Hematopoietic multipotent progenitor cell treated with erythropoietin and hydrocortisone succinate and interleukin-3 and kit ligand, for 6 days (in vitro differentiated cells): Measurements from ENCODE around the gene PDZRN3.
"Not testable (repeated sequence)": the region's sequence is repeated elsewhere in the genome, so short reads cannot be mapped to it uniquely, and the experiment has no call there.

Experiments used
- DNase-seq: peaks from one replicate; pipeline ENCODE4 v3.0.0-alpha.2; 2015

The PDZRN3 gene

DNA sequence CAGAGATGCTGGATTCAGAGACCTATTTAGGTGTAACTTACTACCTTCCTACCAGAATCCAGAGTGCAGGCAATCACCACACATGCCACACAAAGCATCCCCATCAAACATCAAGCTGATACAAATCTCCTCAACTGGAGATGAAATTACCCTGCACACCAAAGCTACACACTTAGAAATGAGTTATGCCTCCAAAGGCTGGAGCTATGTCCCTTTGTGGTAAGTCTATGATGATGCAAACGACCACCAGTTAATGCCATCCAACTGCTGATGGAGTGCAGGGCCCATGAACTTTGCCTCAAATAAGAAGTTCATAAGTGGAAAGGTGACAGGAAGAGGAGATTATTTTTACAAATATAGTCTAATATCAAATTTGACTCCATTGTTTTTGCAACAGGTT is 38.1 kb downstream of the PDZRN3 start:
- DNase-seq: no peak

DNA sequence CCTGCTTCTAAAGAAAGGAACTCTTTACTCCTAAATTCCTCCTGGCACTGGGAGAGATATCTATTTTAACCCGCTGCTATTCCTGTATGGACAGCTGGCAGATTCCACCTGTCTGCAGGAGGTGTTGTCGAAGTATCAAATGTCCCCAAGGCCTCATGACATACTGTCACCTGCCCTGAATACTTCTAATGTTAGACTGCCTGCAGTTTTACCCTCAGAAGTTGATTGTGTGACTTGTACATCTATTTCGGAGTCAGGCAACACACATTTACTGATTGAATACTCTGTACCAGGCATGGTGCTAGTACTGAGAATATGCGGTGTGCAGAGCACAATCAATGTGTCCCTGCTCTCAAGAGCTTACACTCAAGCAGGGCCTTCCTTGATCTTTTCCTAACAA is 38.6 kb downstream of the PDZRN3 start:
- DNase-seq: no peak

DNA sequence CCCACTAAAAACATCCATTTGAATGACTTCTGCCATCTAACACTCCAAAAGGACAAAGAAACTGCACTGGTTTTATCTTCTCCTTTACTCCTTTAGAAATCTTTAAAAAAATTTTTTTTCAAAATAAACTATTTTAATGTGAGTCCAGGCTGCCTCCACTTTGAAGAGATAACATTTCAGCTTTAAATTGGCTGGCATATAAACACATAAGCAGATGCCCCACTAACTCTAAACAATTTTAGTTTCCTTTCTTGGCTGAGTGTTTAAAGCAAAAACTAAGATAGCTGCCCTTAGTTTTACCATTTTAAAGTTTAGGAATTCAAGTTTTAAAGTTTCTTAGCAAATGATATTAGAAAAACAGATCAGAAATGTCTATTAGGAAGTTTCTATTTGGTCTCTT is 39.9 kb downstream of the PDZRN3 start:
- no peak for DNase-seq

DNA sequence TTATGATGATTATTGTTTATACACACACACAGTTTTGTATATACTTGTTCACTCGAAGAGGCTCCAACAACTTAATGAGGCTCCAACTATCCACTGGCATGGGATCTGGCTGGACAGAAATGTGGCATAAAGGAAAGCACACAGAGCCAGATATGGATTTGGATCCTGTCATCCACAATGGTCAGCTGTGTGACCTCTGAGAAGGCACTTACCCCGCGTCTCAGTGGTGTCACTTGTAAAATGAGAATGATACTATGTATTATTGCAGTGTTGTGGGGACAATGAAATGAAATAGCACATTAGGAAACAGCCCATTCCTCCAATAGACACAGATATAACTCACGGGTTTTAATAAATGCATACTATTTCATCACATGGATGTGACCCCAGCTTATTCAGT is 42.2 kb downstream of the PDZRN3 start:
- no peak for DNase-seq

DNA sequence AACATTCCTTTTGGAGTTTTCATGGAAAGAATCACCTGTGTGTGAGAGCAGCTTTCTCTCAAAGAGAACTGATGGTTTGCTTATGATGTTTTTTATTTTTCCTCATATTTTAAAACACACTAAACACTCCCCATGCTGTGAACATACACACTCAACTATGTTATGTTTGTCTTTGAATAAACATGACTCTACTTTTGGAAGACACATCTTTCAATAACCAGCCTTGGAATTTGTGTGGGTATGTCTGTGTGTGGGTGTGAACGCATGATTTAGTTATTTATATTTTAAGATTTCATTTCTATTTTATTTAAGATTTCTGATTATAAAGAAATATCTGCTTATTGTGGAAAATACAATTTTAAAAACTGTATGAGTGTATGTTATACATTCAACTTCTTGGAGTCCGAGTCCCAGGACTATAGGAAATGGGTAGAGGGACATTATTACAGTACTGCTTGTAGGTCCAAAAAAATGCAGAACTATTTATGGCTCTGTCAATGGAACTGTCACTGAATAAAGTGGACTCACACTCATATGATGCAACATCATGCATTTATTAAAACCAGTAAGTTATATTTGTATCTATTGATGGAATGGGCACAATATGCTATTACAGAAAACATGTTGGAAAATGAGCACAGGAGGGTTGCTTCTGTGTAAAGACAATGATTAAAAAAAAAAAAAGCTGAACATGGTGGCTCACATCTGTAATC is 43.5 kb downstream of the PDZRN3 start:
- no peak for DNase-seq

DNA sequence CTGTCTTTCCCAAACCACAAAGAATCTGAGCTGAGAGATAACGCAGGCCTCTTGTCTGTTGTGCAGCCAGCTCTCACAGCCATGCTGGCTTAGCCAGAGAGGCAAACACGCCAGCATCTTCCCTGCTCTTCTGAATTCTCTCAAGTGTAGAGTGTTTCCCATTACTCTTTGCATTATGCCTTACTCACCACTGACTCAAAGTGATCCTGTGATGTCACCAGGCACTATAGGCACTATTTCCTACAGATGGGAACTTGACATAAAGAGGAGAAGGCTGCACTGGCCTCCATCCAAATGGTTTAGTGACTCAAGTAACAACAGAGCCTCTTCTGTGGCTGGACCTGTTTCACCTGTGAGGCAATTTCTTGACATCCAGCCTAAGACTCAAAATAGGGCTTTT is 44.4 kb downstream of the PDZRN3 start:
- no peak for DNase-seq

DNA sequence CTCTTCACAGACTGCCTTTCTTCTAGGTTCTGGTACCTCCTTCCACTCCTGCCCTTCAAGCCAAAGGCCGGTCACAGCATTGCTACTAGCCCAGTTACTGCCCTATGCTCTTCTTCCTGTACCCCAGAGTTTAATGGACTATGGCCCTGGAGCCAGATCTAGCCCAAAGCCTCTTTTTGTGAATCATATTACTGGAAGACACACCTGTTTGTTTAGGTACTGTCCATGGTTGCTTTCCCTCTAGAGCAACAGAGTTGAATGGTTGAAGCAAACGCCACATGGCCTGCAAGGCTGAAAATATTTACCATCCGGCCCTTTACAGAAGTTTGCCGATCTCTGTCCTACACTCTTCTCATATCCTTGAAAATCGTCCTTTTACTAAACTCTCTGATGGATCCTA is 47.0 kb downstream of the PDZRN3 start:
- DNase-seq: no peak

DNA sequence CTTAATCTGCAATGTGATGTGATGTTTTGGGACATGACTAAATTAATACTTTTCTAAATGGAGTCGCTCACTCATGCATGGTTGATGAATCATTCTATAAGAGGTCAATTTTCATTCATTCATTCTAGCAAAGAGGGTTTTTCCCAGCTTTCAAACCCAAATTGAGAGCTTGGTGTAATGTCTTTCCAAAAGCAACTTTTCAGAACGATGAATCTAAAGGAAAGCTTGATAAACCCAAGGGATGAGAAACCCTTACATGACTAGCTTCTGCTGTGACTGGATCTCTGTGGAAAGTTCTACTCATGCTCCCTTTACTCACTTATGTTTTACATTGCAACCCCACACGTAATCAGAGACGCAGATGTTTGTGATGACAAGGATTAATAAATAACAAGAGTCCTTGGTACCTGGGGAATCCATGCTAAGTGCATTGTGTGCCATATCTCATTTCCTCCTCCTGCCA is 47.7 kb downstream of the PDZRN3 start:
- no peak for DNase-seq

DNA sequence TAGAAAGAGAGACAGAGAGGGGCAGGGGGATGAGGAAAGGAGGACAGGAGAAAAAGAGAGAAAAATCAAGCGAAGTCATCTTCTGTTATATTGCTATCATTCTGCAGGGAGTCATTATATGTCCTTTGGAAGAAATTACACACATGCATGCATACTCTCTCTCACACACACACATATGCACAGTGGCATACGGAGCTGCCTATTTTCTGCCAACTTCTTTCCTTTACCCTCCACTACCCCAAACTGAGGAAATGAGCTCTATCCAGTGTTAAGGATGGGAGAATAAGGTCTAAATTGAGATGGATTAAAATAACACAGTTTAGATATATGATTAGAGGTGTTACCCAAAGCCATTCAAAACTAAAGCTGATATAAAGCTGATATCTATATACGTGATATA is 48.8 kb downstream of the PDZRN3 start:
- no peak for DNase-seq

DNA sequence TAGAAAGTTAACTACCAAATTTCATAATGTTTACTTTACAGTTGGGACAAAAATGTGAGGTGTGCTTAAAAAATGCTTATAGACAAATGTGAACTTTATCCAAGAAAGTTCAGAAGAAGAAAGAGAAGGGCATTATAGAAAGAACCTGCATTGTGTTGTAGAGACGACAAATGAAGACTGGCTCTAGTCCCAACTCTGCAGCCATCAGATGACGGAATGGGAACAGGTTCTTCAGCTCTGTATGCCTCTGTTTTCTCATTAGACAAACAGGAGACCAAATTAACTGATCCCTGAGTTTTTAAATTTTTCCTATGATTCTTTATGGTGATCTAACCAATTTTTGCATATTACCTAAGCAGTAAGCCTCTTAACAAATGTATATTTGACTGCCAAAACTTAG is 49.2 kb downstream of the PDZRN3 start:
- no peak for DNase-seq

DNA sequence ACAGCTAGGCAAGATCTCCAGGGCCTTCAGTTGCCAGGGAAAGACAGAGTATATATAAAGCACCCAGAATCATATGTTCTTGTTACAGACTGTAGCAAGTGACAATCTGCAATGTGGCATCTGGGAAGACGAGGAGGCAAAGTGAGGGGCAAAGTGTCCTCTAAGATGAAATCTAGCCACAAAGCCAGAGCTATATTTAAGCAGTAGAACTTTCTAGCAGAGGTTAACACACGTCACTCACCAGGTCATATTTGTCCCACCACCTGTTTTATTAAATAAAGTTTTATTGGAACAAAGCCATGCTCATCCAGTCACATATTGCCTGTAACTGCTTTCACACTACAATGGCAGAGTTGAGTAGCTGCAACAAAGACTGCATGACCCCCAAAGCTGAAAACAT is 51.5 kb downstream of the PDZRN3 start:
- no peak for DNase-seq

DNA sequence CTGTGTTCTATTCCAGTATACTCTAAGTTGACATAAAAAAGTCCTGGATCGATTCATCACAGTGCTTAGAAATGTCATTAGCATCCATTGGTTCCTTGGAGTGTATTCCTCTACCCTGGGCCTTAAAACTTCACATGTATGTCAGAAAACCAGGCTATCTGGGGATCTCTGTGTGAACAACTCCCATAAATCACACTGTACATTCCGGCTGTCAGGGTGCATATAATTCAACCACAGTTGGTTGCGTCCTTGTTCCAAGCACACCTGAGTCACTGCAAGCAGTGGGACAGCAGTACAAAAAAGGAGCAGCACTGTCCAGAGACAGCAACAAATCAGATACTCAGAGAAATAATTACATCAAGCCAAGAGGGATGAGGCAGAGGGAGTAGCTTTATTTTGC is 52.4 kb downstream of the PDZRN3 start:
- no peak for DNase-seq

DNA sequence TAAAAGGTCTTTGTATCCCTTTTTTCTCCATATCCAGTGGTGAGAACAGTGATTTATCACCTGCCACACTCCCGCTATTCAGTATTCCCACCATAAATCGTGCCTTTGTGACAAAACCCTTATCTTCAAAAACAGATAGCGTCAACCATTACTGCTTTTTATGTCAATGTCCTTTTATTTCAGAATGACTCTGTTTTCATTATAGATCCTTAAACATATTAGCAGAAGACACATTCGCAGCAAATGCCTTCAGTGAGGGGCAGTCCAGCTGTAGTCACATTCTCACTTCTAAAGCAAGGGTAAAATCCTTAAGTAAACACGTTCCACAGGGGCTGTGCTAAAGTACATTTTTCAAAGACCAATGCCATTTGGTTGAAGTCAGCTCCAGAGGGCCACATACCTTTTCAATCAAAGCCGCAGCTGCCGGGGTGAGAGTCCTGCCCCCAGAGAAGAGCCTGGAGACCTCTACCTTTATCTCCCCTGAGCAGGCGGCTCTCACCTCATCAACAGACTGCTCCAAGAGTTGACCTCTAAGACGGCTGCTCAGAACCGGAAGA is 53.4 kb downstream of the PDZRN3 start:
- DNase-seq: no peak

DNA sequence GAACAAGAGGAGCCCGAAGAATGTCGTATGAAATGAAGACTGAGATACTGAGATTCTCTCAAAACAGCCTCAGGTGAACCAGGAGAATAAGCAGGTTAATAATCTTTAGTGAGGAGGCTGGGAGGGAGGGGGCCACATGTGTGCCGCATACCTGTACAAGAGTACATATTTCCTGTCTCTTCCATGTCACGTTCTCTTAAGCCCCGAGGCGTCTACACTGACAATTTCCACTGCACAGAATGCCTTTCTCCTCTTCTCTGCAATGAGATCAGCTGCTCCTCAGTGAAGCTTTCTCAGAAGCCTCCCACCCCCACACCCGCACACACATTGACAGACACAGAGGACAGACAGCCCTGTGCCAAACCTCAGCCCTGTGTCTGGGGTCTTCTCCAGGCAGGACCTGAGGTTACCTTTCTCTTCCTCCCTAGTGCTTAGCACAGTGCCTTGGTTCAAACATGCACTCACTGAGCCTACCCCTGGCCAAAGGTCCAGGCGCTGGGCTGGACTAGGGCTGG is 55.4 kb downstream of the PDZRN3 start:
- DNase-seq: no peak

DNA sequence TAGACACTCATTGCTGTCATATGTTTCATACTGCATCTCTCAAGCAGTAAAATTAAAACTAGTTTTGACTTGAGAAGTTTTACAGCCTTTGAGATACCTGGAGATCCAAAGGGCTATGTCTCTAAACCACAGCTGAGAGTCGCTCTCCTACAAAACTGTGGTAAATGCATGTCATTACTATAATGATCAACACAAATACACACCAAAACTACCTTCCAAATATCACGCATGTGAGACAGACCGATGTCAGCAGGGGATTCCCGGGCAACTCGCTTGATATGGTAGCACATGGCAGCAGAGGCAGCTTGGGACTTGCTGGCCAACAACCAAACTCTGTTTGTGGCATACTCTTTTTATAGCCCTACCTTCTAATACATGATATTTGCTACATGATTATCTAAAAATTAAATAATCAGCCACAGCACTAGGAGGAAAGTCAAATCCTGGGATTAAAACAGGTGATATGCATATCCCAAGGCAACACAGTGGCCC is 56.3 kb downstream of the PDZRN3 start:
- DNase-seq: no peak

DNA sequence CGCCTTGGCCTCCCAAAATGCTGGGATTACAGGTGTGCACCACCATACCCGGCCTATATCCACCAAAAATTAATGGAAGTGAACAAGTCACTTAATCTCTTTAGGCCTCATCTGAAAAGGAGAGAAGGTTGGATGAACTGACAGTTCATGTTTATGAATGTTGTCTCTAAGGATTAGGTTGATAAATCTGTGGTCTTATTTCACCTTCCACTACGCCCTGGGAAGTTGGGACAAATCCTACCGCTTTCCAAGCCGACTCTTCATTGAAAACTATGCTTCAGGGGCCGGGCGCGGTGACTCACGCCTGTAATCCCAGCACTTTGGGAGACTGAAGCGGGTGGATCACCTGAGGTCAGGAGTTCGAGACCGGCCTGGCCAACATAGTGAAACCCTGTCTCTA is 59.4 kb downstream of the PDZRN3 start:
- not testable (repeated sequence) for DNase-seq

DNA sequence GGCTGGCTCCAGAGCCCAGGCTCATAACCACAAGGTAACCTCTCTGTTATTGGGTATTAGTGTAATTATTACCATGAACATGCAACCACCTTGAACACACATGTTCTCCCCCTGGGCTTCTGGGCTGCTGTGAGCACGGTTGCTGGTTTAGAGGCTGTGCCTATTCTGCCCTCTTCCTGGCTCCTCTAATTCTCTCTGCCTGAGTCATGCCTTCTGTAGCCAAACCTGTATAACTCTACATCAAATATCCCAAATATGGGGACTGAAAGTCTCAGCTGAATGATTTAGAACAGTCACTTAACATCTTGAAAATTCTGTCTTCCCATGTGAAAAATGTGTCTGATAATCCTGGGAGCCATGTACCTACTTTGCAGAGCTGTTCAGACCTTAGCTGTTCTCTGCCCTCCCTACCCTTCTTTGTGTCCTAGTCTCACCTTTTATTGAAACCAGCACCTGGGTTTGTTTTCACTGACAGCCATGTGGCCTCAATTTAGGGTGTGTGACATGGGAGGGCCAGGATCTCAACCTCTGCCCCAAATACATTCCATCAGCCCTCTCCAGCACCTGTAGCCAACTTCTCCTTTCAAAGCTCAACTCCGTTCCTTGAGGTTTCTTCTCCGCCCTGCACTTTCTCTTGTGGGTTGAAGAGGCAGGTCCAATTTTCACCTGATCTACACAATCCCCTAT is 60.7 kb downstream of the PDZRN3 start:
- no peak for DNase-seq

DNA sequence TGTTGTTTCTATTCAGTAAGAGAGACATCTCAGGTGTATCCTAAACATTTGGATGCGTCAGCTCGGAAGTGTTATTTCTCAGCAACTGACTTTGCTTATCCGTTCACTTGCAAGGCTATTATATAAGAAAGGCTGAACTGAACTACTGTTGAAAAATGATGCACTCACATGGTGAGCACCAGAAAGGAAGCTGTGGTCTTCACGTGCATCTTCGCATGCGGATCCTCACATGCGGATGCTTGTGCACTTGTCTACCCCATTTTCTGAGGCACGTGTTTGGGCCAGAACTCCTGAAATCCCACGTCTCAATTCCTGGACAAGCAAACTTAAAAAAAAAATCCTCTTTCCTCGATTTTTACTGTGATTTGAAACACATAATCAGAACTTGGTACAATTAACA is 63.2 kb downstream of the PDZRN3 start:
- DNase-seq: no peak

DNA sequence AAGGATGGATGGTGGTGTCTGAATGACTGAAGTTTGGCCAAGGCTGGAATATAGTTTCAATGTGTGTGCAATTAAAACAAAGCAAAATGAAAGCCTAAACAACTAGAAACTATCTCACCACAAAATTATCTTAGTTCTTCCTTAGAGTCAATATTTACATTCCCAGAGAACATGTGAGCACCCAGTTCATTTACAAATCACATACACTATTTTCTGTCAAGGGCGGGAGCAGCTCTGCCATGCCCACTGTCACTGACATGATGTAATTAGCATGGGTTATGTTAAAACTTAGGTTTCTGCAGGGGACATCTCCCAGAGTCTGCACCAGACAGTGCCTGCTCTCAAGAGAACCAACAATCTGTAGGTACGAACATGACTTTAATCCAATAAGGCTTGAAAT is 65.0 kb downstream of the PDZRN3 start:
- no peak for DNase-seq

DNA sequence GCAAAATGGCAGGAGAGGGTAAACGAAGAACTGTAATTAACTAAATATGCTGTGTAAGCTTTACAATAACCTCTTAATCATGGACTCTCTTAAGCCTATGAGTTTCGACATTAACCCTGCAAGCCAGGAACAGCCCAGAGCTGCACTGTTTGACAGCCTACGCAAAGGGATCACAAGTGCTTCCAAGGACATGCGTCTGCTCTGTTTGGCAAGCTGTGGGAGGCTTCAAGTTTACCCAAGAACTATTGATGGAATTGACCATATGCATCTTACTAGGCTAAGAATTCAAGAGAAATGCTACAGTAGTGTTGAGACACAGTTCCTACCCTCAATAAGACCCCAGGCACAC is 66.0 kb downstream of the PDZRN3 start:
- no peak for DNase-seq

DNA sequence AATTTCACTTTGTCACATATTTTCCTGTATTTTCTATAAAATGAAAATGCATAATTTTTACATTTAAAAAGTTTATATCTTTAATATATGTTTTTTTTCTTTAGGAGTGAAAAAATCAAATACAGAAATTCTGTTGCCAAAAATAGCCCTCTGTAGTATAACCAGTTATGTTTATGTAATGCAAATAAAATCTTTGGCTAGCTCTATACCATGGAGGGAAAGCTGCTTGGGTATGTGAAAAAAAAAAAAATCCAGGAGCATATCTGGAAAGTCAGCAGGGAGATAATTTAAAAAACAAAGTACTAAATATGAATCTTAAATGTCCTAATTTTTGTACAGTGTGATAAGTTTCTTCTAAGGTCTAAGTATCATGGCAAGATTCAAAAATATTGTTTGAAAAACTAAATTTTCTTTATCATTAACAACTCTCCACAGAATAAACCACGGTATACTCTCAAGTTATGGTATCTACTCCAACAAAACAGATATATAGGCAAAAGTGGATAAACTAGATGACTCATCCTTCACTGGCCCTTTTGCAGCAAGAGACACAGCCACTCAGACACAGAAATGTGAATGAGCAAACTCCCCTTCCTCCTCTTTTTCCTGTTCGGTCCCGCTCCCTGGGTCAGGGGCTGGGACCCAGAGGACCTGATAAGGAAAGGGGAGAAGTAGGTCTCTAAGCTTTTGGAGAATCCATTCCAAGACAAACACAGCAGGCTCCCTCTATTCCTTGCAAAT is 66.6 kb downstream of the PDZRN3 start:
- no peak for DNase-seq

DNA sequence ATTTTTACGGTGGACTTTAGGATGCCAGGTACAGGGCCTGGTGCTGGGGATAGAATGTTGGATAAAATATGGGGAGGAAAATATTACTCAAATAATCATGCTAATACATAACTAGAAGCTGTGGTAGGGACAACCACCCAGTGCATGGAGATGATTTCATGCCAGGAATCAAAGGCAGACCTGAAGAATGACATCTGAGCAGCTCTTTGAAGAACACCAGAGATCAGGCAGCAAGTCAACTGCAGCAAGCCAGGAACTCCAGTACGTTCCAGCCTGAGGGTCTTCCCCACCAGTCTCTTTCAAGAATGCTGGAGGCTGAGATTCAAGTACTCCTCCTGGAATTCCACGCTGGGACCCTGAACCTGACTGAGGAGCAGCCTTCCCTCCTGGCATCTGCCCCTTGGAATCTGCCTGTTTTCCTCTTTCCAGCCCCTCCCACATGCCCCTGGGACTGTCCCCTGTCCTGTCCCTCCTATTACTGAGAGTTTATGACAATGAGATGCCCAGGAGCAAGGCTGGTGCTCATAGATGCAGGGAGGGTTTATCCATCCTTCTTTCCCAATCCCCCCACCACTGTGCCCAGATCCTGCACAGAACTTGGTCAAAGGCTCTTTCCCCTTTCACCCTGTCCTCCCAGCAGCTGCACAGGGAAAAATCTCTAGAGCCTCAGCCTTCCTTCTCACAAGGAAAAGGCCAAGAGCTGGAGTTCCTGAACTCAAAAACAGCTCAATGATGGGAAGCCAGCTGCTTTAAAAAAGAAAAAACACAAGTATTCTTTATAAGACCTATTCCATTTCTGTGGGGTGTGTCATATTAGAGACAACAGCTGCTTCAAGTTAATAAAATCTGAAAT is 68.0 kb downstream of the PDZRN3 start:
- no peak for DNase-seq

DNA sequence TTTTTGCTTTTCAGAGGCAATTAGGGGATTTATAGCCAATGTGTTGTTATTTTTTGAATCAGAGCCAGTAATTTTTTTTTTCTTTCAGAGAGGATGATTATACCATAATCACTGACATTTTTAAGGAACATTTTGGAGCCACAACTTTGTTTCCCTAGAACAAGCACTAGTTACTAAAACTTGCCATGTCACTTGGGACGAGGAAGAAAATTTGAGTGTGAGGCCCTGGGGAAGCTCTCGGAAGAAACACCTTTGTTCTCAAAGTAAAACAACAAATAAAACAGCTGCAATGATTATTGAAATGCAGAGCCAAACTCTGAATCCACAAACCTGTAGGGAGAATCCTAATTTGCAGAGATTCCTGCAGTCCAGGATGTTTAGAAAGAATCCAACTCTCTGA is 69.7 kb downstream of the PDZRN3 start:
- DNase-seq: no peak
